Testis (tissue), 2 donors: ENCODE data around the gene HSPA1L.

Source experiments
- CTCF ChIP-seq, 3 experiments: fragments of 450-650 bp in 2 of 3; fragments of 200-600 bp in 1 of 3; sonication (generic) in 1 of 3; IDR thresholded peaks; one replicate each; pipeline ENCODE4 v1.5.1; 2016 to 2019; ENCODE audit warnings: antibody characterized with exemption in 3 of 3, mild to moderate bottlenecking in 2 of 3, moderate library complexity in 1 of 3
- POLR2A ChIP-seq: fragments of 450-650 bp; IDR thresholded peaks from one replicate; pipeline ENCODE4 v1.6.1; 2017; ENCODE audit warnings: antibody characterized with exemption, mild to moderate bottlenecking, moderate library complexity

DNA sequence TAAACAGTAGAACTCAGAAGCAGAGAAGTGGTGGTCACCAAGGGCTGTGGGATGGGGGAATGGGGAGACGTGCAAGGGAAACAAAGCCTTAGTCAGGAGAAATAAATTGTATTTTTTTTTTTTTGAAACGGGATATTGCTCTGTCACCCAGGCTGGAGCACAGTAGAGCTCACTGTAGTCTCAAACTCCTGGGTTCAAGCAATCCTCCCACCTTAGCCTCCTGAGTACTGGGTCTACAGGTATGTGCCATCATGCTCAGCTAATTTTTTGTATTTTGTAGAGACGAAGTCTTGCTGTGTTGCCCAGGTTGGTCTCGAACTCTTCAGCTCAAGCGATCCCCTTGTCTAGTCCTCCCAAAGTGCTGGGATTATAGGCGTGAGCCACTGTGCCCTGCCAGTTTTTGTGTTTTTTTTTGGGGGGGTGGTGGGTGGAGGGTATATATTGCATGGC lies 15.8 kb upstream of the HSPA1L start:
- no peak for TF ChIP-seq CTCF (IDR thresholded peaks at IDR 0.05)
- TF ChIP-seq POLR2A: no peak
